B cell (primary cell): ENCODE data around the gene TRIM27.

Source experiments
- EZH2 ChIP-seq: IDR thresholded peaks from 2 replicates; pipeline ENCODE4 v1.6.1; 2012; ENCODE audit warnings: borderline replicate concordance, low read depth, mild to moderate bottlenecking, moderate library complexity, low read length; ENCODE audit not compliant: insufficient read depth, poor library complexity, severe bottlenecking
- TF ChIP-seq, protein P1 (sequence below): fragments of 200-600 bp; IDR thresholded peaks from one replicate; pipeline ENCODE4 v1.8.0; 2022; ENCODE audit warnings: antibody characterized with exemption, mild to moderate bottlenecking

DNA sequence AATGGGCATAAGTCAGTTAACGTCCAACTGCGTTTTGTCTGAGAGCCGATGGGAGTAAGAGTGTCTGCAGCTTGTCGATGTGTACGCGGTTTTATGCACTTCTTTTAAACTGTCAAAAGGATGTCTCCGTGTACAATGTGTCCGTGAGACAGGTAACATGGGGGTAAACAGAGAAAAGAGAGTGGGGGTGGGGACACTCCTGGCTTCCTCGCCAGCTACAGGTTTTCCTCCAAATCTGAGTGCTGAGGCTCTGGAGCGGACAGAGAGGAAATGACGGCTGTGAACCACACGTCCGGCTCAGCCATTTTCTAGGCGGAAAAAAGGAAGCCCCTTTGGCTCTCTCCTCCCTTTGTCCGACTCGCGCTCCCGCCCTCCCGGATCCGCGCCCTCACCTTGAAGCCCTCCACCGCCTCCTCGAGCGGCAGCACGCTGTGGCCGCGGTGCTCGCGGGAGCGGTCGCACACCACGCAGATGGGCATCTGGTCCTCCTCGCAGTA, 916 bp downstream of the TRIM27 start:
- TF ChIP-seq, protein P1, sequence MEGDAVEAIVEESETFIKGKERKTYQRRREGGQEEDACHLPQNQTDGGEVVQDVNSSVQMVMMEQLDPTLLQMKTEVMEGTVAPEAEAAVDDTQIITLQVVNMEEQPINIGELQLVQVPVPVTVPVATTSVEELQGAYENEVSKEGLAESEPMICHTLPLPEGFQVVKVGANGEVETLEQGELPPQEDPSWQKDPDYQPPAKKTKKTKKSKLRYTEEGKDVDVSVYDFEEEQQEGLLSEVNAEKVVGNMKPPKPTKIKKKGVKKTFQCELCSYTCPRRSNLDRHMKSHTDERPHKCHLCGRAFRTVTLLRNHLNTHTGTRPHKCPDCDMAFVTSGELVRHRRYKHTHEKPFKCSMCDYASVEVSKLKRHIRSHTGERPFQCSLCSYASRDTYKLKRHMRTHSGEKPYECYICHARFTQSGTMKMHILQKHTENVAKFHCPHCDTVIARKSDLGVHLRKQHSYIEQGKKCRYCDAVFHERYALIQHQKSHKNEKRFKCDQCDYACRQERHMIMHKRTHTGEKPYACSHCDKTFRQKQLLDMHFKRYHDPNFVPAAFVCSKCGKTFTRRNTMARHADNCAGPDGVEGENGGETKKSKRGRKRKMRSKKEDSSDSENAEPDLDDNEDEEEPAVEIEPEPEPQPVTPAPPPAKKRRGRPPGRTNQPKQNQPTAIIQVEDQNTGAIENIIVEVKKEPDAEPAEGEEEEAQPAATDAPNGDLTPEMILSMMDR, result no peak
- no peak for TF ChIP-seq EZH2
